Stimulated activated CD4-positive, alpha-beta T cell treated with anti-CD3 and anti-CD28 coated beads, Interleukin-4, amount 100 ng/mL, for 48 hours (primary cell): ENCODE data around the gene TRAF3IP3.
A peak's percentile ranks its signal among the peaks of the same experiment; 100 is the strongest.

ENCODE experiments used
- DNase-seq, 2 donors: peaks; one replicate each; pipeline ENCODE4 v3.0.0-alpha.2; 2020; ENCODE audit warnings: low read depth in 2 of 2

The TRAF3IP3 gene

DNA sequence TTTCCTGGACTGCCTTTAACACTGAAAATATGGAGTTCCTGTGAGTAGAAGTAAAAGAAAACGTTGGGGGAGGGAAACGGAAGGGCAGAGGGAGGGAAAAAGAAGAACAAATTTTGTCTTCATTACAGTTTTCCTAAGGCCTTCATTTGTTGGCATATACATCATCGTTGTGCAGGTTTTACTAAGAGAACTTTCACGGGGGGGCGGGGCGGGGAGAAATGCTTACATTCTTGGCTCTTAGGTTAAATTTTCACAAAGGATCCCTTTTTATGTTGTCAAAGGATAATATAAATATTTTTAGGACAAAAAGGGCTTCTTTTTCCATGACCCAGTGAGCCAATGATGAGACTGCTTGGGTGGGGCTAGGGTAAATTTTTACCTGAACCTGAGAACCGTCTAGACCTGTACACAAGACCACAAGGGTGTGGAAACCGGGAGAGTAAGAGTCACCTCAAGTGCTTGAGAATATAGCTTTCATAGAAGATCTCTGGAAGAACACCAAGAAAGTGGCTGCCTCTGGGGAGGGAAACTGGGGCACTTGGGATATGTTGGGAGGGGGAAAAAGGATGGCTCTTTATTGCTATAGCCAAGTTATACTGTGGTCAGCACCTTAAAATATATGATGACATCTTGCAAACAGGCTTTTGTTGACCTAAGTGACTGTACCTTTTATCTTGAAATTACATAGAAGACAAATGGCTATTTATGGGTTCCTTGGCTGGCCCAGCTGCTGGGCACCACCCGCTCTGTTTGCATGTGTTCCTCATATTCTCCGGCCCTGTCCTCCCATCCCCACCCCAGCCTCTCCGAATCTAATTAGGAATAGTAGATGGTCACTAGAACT, 70.0 kb downstream of the TRAF3IP3 start:
- no peak for DNase-seq

DNA sequence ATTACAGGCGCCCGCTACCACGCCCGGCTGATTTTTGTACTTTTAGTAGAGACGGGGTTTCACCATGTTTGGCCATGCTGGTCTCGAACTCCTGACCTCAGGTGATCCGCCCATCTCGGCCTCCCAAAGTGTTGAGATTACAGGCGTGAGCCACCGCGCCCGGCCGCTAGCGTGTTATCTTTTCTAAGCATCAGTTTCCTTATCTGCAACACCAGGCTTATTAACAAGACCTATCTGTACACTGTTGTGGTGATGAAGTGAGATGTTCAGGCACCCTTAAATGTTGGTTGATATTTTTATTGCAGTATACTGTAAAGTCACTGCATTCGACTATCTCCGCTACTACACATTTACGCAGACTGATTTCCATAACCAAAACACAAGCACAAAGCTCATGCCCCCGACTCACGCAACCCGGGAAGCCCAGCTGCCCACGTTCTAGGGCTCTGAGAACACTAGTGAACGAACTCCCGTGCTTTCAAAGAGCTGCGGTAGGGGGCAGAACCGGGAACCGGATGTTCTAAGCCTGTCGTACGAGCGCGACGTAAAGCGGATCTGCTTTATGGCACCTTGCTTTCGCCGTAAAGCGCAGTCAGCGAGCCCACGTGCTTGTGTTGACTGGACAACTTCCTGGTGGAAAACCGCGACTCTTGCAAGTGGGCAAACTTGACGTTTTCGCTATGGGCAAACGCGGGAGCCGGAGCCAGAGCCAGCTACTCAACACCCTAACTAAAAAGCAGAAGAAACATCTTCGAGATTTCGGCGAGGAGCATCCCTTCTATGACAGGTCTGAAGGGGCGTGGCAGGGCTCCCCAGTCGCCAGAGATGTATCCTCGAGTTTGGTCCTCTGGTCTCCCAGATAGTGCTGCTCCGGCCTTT, 71.8 kb downstream of the TRAF3IP3 start, which contains the start of gene UTP25:
UTP25 (plus strand) TSS at position 589 of the 879 bp plus-strand sequence; CDS start at position 681, 92 bp downstream.
- peak; percentile 87 to 91 for DNase-seq

DNA sequence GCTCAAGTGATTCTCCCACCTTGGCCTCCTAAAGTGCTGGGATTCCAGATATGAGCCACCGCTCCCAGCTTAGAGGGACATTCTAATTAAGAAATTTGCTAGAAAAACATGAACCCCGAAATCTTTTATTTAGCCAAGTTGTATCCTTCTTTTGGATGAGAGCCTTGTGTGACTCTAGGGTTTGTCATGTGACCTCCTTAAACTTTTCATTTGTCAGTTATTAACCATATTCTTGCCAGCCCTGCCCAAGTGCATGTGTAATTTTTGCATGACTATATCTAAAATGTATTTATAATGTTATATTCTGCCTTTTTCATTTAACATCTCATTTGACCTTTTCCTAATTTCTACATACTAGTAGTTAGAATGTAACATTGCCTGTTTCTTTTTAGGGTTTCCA, 73.9 kb downstream of the TRAF3IP3 start:
- DNase-seq, result no peak

DNA sequence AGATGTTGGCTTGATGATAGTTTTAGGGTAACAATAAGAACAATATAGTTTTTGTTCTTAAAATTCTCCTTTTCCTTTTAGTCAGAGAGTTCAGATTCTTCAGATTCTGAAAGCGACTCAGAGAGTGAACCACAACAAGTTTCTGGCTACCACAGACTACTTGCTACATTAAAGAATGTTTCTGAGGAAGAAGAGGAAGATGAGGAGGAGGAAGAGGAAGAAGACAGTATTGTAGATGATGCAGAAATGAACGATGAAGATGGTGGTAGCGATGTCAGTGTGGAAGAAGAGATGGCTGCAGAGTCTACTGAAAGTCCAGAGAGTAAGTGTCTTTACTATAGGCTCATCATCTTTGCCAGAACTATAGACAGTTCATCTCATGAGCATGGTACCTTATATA, 74.9 kb downstream of the TRAF3IP3 start:
- no peak for DNase-seq

DNA sequence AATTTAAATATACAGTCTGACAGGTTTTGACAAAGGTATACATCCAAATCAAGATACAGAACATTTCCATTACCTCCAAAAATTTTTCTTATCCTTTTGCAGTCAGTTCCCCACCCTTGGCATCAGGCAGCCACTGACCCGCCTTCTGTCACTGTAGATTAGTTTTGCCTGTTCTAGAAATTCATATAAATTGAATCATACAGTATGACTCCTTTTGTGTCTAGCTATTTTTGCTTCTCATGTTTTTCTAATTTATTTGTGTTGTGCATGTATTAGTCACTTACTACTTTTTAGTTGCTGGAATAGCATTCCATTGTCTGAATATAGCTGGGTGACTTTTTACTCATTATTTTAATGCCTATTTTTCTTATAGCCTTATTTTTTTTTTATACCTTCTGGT, 75.8 kb downstream of the TRAF3IP3 start:
- DNase-seq, result no peak
